DMS153 (cell line): ENCODE measurements around the gene SUGCT.

ENCODE experiments used
- DNase-seq: peaks from one replicate; lab custom pipeline; 2025; lab: John Stamatoyannopoulos, UW

Gene SUGCT

DNA sequence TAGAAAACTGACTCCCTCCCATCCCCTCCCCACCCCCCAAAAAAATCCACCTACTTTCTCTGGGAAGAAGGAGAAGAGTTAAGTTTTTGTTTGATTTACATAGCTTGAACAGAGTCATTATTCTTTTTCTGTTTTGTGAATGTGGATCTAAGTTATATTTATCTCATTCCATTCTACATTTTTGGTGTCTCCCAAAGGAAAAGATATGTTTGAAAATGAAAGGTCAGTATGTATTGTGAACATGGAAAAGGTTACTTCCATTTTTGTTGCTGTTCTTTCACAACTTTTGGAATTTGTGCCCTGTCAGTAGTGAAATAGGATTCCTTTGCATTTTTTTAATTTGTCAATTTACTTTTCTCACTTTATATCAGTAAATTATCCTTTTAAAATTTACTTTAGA lies 547.9 kb downstream of the SUGCT start:
- no peak for DNase-seq

DNA sequence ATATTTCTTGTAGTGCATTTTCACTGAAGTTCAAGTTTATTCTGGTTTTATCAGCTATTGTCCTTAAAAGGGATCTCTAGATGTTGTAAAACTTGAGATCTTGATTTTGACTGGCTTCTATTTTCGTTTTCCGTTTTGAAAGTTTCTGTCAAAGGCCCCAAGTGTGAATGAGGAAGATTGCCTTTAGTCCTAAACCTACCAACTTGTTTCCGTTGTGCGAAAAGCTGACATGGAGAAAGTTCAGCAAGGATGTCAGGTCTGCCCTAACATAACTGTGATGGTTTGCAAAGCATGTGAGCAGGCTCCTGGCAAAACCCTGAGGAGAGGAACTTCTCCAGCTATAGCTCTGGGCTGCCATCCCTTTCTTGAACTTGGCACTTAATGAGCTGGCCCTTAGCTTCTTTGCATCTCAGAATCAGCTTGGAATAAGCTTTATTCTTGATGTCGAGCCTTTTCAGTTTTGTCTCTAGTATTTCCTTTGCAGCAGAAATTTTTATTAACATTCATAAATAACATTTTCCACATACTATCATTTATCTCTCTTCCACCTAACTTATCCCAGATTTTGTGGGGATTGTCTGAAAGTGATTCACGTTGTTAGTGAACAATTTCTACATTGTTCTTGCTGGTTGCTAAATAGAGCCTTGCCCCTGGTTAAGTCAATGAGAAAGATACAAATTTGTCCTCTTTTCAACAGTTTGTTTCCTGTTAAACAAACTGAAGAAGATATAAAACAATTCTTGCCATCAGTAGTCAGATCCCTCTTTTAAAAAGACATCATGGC lies 559.4 kb downstream of the SUGCT start:
- no peak for DNase-seq

DNA sequence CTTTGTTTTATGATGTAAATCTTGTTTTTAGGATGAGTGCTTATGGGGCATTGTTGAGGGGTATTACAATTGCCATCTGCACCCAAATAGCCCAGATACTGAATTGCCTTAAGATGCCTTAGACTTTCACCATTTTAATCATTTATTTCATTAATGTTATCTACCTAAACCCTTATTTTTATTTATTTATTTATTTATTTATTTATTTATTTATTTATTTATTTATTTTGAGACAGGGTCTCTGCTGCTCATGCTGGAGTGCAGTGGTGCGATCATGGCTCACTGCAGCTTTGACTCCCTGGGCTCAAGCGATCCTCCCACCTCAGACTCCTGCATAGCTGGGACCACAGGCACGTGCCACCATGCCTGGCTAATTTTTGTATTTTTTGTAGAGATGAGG lies 560.2 kb downstream of the SUGCT start:
- DNase-seq: no peak

DNA sequence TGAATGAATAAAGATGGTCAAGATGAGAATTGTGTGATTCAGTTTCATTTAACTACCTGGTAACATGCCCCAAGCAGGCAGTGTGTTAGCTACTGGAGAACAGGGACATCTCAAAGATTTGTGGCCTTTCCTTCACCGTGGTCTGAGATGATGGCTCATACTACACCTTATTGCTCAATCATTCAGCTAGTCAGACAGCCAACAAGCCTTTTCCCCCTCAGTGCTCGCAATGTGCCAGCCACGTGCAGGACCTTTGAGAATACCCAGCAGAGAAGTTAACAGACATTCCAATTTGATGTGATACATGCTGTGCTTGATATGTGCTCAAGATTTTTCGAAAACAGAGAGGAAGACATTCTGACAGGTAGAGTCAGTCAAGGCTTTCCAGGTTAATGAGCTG lies 562.8 kb downstream of the SUGCT start:
- DNase-seq: no peak

DNA sequence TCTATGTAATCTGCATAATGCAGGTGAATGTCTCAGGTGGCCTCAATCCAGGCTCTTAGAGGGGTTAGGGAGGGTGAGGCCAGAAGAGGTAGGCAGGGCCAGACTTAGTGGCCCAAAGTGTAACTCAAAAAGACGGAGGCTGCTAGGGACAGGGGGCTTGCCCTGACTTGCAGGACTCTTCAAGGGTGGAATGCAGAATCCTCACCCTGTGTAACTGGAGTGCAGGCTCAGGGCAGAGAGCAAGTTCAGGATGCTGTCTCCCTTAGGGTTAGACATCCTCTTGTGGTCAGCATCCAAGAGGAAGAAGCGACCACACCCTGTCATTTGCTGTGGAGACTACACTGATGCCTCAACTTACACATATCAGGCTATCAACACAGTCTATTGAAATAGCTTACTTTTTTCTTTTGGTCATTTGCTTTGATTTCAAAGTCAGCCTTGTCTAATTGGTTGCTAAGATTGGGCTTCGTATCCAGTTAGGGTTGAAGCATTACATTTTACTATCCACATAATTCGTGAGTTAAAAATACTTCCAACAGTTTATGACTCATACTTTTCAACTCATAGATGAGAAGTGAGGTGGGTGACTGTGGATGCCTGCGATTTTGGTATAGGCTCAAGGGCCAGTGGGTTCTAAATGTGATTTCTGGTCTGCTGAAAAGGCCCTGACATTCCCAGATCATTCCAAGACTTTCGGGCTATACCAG lies 563.6 kb downstream of the SUGCT start:
- DNase-seq: no peak

DNA sequence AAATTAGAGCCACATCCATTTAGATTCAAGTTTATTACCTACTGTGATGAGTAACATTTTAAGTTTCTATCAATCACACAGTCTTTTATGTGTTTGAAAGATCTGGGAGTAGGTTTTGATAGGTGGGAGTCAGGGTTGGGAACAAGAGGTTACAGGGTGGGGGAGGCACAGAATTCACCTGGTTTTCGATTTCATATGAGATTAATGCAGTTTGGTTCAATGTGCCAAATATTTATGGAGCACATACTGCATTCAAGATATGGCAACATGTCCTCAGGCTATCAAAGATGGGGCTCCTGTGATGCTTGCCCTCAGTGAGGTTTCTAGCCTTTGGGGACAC lies 564.1 kb downstream of the SUGCT start:
- DNase-seq: no peak

DNA sequence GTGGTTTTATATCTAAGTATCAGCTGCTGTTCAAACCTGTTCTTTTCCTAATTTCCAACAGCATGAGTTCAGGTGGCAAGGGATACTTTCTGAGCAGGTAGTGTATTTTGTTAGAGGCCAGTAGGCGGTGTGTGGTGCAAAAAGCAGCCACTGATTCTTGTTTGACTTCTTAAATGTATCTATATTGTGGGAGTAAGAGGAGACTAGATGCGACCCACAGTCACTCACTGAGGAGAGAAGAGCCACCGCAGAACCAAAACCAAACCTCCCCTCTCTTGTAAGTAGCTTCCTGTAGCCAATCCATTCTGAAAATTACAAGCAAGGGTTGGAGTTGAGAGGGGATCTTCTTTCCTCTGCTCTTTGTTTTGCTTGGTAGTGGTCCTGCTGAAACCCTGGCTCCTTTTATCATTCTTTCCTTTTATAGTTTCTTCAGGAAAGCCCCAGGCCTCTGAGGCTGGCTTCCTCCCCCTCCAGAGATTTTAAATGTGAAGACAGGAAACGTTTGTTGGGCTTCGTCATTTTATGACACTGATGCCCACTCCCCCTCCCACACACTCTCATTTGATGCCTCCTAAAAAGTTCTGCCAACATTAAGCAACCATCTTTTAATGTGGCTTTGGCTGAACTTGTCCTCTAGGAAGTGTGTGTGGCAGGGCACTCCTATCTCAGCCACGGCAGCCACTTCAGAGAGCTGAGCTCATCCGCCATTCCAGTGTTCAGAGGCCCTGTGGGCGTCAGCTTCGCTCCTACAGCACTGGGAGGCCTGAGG lies 566.0 kb downstream of the SUGCT start:
- no peak for DNase-seq

DNA sequence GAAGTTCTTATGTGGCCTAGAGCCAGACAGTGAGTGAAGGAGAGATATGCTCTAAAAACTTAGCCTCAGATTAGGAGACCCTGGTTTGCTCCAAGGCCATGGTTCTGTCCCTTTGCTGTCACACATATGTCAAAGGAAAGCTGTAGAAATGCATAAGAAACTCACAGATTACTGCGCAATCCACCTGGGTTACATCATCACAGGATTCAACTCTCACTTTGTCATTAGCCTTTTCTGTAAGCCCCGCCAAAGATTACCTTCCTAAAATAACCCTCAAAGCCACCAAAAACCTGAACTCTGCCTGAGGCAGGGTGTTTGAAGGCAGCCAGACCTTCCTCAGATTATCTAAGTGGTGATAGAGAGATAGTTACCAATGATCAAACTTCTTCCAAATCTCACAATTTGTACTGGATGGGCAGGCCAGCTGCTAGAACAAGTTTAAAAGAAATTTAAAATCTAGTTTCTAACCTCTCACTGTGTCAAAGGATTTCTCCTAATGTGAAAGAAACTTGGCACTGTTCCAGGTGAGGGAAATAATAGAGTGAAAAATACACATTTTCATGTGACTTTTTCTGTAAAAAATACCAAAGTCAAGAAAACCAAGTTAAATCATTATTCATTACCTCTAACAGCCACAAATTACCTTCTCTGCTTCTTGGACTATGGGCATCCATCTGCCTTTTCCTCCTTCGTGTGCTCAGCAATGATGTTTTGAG lies 567.2 kb downstream of the SUGCT start:
- no peak for DNase-seq

DNA sequence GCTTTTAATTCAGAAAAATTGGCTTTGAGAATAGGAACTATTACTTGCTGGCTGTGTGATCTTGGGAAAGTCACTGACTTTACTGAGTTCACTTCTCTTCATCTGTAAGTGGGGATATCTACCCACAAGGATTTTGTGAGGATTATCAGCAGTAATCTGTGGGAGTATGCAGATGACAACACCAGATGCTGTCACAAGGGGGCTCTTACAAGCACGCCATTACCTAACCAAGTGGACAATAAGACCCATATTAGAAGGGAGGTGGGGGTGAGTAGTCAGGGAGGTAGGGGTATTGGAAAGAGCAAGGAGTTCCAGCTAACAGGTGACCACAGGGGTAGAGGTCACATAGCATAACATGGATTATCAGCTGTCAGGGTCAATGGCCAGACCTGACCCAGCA lies 569.4 kb downstream of the SUGCT start:
- DNase-seq: no peak

DNA sequence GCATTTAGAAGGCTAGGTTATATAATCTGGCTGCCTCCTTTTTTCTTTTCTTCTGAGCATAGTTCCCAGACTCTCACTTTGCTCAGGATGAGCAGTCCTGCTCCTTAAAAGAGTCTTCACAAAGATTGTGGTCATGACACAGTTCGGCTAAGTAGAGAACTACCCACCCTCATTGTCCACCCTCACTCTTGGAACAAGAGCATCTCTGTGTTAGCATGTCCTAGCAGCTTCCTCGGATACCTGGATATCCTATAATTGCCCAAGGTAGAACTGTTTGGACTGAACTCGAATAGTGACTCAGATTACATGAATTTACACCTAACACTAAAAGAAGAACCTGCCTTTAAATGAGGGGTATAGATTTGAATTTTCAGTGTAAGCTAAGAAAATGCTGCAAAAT lies 572.0 kb downstream of the SUGCT start:
- DNase-seq: no peak

DNA sequence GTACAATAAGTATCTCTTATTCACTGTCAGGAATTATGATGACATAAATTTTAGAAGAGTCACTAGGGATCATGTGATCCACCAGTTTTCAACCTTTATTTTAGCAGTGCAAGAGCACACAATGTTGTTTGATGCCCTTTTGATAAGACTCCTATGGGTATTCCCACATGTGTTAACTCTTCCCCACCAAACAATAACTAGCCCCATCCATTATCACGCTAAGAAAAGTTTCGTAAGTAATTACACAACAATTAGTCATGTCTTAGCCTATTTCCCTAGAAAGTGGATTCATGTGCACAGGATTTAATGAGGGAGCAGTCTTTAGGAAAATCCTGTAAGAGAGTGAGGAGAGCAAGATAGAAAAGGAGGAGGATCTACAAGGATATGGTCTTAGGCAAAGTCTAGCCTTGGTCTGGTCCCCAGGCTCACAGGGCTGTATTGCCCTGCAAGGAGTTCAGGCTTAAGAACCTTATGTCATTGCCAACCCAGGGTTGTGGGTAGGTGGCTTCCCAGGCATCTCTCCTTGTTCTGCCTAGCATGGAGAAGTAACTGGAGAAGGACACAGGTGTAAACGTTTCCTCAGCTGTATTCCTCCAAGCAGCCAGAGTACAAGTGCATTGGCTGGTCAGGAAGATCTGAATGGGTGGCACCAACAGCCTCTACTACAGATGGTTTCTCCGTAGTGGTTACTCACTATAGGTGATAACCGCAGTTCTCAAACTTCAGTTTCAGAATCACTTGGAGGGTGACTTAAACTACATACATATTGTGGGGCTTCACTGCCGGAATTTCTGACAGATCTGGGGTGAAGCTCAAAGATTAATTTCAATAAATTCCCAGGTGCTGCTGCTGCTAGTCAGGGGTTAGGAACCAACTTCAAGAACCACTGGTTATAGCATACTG lies 574.5 kb downstream of the SUGCT start:
- no peak for DNase-seq

DNA sequence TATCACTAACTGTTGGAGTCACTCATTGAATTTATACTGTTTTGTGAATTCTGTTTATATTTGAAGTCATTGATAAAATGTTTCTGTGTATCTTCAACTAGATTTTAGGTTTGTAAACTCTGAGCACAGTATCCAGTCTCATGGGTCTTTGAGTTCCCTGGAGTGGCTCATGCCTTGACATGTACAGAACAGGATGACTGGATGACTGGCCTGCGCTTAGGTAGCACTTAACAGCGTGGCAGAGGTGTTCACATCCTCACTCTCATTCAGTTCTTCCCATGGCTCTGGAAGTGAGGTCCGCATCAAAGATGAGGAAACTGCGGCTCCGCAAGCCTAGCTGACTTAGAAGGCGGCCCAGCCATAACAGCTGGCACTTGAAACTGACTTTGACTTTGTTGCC lies 576.9 kb downstream of the SUGCT start:
- DNase-seq: no peak

DNA sequence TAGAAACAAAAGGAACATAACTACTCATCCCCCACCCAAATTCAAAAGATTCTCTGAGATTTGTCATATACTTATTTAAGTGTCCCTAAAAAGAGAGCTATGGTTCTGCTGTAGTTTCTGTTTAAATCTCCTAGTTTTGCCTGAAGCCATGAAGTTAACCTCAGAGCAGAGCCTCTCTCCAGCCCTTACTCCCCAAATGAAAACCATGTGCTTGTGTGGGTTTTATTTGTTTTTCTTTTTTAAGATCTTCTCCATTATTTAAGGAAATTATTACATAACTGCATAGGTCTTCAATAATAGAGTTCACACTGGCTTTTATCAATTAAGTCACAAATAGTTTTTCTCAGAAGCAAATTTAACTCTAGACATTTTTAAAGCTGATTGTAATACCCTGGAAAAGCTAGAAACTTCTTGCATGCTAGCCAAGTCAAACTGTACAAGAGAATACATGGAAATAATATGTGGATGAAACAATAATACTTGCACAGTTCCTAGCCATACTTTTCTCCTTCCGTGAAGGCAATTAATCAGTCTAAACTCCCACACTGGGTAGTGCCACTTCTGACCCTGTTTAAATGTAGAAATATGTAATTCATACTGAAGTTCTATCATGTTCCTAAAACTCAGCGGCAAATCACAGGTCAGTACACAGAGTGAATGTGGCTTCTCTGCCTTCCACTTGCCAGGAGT lies 579.7 kb downstream of the SUGCT start:
- no peak for DNase-seq

DNA sequence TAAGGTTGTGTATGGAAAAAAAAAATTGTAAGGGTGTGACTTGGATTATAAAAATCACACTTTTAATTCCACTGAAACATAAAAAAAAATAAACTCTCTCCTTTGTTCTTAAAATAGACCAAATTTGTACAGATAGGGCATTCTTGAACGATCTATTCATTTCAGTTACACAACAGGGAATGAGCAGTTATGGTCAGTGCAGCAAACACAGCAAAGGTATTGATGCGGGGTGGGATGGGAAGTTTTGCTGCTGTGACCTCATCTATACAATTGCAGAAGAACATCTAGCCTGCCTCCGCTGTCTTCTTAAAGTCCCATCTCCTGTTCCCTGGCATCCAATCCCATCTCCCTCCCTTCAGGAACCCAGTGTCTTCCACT lies 580.2 kb downstream of the SUGCT start:
- no peak for DNase-seq

DNA sequence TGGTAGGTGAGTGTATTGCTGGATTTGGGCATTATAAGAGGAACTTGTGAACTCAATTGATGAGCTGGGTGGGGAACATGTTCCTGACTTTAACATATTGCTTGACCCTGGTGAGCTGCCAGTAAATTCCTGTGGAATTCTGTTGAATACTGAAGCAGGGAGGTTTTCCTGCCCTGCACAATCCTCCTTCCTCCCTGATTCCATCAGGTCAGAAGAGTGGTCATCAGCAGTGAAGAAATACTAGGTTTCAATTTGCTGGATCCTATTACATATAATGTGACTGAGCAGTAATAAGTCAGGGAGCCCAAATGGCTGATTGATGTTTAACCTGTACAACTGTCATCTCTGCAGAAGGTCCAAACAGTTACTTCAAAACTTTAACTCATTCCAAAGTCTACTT lies 581.2 kb downstream of the SUGCT start:
- DNase-seq: no peak

DNA sequence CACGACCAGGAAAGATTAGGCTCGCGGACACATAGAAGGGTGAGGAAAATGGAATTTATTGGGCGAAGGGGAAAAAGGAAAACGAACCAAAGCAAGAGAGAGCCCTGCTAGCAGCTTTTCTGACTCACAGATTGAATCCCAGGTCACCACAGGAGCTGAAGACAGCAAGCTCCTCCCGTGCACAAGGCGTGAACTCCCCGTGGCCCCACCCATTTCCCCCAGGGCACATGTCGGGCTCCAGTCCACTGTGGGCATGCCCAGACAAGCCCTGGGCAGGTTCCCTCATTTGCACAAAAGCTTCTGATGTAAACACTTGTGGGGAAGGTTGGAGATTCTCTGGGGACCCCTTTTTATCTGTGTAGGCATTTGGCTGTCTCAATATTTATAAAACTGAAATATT lies 582.4 kb downstream of the SUGCT start:
- peak; percentile 75 for DNase-seq

DNA sequence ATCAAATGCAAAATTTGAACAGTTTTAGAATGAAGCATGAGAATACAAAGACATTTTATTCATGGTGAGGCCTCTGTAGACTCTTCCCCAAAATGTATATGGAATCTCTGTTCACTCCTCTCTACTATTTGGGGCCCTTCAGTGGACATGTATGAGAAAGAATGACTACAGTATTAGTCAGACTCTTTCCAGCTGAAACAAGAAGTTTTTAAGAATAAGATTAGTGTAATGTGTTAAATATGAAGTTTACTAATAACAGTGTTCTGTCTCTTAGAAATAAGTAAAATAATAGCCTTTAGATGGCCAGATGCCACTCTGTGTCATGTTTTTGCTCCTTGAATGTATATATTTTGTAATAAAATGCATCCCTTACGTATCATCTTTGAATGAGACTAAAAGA lies 585.6 kb downstream of the SUGCT start:
- no peak for DNase-seq

DNA sequence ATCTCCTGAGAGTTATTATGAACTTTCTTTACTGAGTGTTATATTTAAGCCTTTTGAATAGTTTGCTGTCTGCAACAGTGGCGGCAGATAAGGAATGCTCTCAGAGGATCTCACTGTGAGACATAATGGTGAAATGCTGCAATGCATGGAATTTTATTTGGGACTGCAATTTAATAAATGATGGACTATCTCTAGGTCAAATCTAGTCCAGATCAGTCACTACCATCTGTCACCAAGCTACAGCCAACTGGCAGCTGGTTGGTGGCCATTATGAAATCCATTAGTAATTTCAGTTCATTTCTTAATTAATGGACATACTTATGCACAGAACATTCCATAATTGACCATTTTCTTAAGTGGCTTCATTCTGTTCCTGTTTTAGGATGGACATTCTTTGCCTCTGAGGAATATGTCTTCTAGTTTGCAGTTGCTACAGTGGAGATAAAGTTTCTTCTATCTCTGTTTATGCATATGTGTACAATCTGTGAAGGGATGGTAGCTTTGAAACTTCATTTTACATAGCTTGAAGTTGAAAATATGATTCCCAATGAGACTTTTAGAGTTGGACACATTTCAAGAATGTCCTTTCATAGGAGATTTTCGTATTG lies 586.6 kb downstream of the SUGCT start:
- DNase-seq: no peak

DNA sequence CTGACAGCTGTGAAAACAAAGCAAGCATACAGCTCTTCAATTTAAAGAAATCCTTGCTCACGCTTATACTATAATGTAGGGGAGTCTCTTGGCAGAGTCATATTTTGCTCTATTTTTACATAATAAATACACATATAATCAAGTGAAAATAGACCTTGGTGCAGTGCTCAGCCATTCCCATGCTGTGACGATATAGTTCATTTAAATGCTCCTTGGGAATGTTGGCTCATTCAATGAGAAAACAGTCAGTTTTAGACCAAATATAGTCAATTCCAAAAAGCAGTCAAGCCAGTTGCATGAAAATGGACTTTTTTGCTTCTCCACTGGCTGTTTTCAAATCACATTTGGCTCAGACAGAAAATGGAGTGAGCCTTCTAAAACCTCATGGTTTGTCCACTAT lies 587.4 kb downstream of the SUGCT start:
- DNase-seq: no peak

DNA sequence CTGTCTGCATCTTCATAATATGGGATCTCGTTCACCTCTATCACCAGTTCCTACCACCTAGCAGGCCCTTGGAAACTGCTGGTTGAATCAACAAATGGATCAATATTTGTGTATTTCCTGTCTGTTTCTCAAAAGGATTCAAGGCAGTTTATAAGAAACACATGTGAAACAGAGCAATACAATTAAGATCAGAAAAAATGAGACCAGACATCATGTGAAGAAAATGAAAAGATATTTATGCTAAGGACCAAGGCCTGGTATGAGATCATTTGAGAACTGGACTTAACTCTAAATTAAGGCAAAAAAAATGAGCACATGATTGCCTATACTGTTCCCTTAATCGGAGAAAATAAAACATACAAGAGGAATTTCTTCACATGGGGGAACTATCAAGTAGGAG lies 589.0 kb downstream of the SUGCT start:
- no peak for DNase-seq

DNA sequence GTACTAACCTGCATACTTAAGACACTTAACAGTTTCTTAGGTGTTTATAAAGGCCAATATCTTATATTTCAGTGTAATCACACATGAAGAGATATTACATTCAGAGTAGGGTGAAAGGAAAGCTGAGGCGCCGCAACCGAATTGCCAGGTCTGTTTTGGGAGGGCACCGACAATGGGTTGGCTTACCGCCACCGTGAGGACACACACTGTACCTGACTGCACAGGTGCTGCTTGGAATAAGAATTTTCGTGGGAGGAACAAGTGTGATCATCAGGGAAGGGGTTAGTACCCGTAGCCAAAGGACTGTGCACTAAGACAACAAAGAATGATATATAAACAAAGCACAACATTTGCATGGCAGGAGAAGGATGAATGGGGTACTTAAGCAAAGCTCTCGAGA lies 591.8 kb downstream of the SUGCT start:
- DNase-seq: no peak
